HL-60/S4 treated with retinoic acid at 250 ng/mL for 4 days and 3 days (cell line): ENCODE measurements around the gene TMEM183A.

Source experiments
- in situ Hi-C: fragments of 300-500 bp; cut with MboI; formaldehyde crosslinking; loops from 2 replicates; pipeline ENCODE4 v1.7.0; 2022; ENCODE audit warnings: low sequenced_read_pairs

Gene TMEM183A

DNA sequence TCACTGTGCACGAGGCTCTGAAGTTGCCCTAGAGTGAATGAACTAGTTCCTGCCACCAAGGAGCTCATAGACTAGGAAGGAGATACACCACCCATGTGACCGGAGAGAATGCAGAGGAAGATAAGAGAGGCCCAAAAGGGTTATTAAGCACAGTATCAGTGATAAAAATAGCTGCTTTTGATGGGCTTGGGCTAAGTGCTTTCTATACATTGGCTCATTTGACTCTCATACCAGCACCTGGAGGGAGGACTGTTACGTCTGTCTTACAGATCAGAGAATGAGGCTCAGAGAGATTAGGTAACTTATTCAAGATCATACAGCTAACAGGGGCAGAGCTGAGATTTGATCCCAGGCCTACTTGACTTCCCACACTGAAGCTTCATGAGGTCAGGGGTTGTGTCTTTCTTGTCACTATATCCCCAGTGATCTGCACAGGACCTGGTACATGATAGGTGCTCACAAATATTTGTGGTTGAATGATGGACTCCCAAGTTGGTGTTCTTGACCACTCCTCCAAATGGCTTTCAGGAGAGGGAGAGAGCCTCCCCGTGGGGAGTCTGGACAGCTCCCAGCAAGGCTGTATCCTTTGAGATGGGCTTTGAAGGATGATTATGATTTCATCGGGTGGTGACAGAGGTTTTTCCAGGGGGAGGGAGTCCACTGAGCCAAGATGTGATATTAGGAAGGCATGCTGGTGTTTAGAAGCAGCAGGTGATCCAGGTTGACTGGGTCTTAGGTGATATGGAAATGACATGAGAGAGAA is 33.5 kb downstream of the TMEM183A start:
- in situ Hi-C loops = loop anchor here (25.0 kb wide), 2 partner anchors 447 to 1322 kb away; partner anchors contain the start of genes OPTC, PLEKHA6 and PRELP

DNA sequence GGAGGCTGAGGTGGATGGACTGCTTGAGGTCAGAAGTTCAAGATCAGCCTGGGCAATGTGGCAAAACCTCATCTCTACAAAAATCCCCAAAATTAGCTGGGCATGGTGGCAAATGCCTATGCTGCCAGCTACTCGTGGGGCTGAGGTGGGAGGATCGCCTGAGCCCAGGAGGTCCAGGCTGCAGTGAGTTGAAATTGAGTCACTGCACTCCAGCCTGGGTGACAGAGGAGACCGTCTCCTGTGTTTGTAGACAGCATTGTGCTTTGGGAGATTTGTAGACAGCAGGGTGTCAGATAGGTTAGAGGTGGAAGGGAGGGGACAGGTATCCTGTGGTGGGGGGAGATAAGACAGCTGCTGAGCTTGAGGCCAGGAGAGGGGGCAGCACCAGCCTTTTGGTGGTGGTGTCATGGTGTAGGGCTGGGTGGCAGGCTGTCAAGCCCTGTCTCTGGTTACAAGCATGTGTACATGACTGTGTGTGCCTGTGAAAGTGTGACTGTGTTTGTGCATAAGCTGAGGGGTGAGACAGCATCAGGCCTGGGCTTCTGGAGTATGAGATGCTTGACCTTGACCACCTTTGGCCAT is 34.3 kb downstream of the TMEM183A start:
- in situ Hi-C loops = loop anchor here (25.0 kb wide), 2 partner anchors 446 to 1321 kb away; partner anchors contain the start of genes OPTC, PLEKHA6 and PRELP

DNA sequence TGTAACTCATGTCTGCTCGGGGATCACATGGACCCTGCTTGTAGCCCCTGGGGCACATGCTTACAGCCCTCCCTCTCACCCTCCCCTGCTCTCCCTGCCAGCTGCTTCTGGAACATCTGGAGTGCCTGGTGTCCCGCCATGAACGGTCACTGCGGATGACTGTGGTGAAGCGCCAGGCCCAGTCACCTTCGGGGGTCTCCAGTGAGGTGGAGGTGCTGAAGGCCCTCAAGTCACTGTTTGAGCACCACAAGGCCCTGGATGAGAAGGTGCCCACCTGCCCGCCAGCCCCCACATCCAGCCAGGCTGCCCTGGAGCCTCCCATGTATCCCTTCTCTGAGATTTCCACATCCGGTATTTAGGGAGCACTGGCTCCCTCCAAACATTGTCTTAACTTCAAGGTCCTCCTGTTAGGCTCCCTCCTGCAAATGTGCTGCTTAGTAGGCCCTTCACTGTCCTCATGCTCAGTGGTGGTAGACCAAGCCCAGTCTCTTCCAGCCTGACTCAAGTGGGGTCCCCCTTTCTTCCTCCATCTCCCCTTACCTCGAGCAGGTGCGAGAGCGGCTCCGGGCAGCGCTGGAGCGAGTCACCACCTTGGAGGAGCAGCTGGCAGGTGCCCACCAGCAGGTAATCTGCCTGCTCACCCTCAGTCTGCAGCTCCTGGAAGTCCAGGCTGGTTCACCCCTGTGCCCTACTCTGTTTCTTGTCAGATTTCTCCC is 36.8 kb downstream of the TMEM183A start:
- in situ Hi-C loops = loop anchor here (25.0 kb wide), 2 partner anchors 443 to 1318 kb away; partner anchors contain the start of genes OPTC, PLEKHA6 and PRELP

DNA sequence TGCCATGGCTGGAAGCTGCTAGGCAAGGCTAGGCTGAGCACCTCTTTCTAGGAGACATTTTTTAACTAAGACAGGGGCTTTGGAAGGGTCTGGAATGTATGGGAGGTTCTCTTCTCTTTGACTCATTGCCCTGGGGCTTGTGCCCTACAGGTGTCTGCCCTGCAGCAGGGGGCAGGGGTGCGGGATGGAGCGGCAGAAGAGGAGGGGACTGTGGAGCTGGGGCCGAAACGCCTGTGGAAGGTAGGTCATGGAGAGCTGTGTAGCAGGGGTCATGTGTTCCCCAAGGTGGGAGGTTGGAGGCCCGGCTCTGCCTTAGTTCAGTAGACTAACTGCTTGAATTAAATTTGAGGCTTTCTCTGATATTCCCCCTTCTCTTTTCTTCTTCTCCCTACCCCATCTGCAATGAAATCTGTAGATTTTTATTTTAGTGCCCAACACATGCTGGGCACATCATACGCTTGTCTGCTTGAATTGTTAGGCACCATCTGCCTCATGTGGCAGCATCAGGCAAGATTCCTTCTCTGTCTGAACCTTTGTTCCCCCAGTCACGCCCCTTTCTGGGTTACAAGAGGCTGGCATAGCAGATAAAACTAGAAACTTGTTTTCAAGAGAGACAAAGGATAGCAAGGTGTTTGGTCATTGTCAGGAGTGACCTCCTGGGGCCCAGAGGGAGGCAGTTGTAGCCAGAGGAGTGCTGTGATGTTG is 37.5 kb downstream of the TMEM183A start:
- in situ Hi-C loops = loop anchor here (25.0 kb wide), 2 partner anchors 443 to 1318 kb away; partner anchors contain the start of genes OPTC, PLEKHA6 and PRELP

DNA sequence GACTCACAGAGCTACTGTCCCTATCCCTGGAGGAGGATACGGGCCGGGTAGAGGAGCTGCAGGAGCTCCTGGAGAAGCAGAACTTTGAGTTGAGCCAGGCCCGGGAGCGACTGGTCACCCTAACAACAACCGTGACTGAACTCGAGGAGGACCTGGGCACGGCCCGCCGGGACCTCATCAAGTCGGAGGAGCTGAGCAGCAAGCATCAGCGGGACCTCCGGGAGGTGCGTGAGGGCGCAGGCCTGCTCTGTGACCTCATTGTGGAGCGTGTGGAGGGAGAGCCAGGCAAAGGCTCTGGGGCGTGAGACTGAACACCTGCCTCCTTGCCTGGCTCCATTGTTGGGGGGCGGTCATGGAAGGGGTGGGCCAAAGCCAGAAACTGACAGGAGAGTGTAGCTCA is 38.2 kb downstream of the TMEM183A start:
- in situ Hi-C loops = loop anchor here (25.0 kb wide), 2 partner anchors 442 to 1317 kb away; partner anchors contain the start of genes OPTC, PLEKHA6 and PRELP

DNA sequence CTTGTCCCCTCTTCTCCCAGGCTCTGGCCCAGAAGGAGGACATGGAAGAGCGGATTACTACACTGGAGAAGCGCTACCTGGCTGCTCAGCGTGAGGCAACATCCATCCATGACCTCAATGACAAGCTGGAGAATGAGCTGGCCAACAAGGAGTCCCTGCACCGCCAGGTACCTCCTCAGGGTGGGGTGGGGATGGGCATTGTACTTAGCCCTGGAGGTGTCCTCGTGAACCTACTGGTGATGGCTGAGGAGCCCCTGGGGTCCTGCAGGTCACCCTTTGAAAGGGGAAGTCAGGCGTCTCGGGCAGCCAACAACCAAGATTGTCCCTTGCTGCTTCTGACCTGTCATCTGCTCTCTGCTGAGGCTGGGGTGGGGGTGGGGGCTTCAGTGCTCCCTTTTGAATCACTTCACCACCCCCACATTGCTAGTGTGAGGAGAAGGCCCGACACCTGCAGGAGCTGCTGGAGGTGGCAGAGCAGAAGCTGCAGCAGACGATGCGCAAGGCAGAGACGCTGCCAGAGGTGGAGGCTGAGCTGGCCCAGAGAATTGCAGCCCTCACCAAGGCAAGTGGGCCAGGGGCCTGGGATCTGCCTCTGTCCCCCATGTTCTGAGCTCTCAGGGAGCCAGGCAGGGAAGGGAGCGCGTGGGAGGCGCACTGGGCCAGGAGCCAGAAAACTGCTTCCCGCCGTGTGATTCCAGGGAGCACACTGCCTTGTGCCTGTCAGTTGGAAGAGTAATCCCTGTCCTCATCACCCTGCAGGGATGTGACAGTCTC is 38.8 kb downstream of the TMEM183A start:
- in situ Hi-C loops = loop anchor here (25.0 kb wide), 2 partner anchors 441 to 1316 kb away; partner anchors contain the start of genes OPTC, PLEKHA6 and PRELP

DNA sequence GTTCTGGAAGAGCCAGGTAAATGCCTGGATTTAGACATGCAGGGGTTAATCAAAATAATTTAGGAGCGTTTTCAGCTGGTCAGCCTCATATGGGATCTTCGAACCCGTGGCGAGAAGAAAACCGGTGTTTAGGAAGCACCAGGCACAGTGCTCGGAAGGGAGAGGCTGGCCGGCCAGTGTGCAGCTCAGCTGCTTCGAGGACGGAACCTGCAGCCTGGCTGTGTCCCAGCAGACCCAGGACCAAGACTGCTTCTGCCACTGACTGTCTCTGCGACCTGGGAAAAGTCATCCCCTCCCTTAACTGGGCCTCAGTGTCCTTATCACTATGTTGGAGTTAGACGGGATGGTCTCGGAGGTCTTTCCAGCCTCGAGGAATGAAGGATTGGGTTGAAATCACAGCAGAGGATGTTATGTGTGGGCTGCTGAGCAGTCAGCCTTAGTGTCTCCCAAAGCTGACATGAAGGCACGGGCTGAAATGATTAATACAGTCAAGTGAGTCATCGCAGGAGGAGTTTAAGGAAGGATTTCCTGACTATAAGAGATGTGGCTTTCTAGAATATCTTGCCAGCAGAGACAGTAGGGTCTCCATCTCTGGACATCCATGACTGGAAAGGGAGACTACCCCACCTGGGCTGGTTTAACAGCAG is 39.9 kb downstream of the TMEM183A start:
- in situ Hi-C loops = loop anchor here (25.0 kb wide), 2 partner anchors 440 to 1315 kb away; partner anchors contain the start of genes OPTC, PLEKHA6 and PRELP

DNA sequence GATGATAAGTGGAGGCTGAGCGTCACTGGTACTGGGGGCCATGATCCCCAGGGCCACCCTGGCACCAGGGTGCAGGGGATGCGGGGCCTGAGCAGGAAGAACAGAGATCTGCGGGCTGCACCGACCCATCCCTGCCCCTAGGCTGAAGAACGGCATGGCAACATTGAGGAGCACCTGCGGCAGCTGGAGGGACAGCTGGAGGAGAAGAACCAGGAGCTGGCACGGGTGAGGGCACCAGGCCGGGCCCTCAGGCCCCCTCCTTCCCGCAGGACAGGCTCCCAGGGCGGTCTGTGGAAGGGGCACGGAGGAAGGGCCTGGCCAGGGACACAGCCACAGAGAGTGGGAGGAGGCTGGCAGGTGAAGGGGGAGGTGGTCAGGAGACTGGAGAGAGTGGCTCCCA is 40.9 kb downstream of the TMEM183A start:
- in situ Hi-C loops = loop anchor here (25.0 kb wide), 2 partner anchors 439 to 1314 kb away; partner anchors contain the start of genes OPTC, PLEKHA6 and PRELP

DNA sequence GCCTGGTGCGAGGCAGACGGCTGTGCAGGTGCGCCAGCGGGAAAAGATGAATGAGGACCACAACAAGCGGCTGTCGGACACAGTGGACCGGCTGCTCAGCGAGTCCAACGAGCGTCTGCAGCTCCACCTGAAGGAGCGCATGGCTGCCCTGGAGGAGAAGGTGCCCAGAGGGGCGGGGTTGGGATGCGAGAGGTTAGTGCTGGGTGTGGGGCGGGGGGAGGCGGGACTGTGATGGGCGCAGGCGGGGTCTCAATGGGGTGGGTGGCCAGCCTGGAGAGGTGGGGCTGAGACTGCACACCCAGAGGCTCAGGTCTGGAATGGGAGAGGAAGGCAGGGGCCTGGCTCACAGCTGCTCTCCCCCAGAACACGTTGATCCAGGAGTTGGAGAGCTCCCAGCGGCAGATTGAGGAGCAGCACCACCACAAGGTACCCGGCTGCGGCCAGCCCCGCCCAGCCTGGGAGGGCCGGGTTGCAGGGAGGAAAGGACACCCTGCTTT is 41.4 kb downstream of the TMEM183A start:
- in situ Hi-C loops = loop anchor here (25.0 kb wide), 2 partner anchors 439 to 1314 kb away; partner anchors contain the start of genes OPTC, PLEKHA6 and PRELP

DNA sequence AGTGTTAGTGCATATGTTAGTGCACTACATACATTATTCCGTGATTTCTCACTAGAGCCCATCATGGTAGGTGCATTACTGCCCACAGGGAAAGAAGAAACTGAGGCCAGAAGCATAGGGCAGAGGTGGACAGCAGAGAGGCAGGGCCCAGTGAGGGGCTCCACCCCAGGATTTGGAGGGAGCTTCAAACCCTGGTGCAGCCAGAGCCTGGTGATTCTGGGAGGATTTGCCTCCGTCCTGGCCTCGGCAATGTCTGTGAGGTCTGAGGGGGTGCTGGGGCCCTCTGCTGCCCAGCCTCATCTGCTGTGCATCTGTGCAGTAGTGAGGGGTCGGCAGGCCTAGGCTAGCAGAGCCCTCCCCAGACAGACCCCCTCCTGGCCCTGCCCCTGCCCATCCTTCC is 41.9 kb downstream of the TMEM183A start:
- in situ Hi-C loops = loop anchor here (25.0 kb wide), 2 partner anchors 438 to 1313 kb away; partner anchors contain the start of genes OPTC, PLEKHA6 and PRELP

DNA sequence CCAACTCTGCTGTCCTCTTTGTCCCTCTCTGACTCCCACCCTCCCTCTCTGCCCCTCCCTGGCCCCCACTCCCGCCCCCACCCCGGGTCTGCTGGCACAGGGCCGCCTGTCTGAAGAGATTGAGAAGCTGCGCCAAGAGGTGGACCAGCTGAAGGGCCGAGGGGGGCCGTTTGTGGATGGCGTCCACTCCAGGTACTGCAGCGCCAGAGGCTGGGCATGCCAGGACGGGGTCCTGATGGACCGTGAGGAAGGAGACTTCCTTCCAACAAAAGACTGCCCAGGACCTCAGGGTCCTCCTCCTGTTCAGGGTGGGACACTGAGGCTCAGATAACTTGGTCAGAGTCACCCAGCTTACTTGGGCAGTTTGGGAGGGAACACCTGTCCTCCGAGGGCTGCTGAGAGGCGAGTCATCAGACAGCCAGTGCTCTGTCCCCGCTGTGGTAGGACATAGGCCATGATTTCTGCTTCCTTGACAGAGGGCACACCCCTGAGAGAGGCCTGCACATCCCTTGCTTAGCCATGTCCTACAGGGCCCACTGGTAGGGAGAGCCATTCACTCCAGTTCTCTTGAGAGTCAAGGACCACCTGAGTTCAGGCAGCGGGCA is 42.5 kb downstream of the TMEM183A start:
- in situ Hi-C loops = loop anchor here (25.0 kb wide), 2 partner anchors 438 to 1313 kb away; partner anchors contain the start of genes OPTC, PLEKHA6 and PRELP

DNA sequence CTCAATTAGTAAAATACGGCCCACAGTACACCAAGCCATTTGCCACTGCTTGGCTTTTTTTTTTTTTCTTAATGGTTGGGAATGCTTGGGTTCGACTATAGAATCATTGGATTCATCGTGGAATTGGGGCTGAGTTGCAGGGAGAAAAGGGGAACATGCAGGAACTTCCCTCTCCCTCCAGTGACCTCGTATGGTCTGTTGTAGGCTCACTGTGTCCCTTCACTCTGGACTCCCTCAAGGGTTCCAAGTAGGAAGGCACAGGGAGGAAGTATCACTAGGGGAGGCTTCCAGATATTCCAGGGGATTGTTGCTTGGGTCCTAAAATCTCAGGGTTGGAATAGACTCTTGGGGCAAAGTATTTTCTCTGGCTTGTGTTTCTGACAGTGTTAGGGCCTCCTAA is 43.7 kb downstream of the TMEM183A start:
- in situ Hi-C loops = no loop called here

DNA sequence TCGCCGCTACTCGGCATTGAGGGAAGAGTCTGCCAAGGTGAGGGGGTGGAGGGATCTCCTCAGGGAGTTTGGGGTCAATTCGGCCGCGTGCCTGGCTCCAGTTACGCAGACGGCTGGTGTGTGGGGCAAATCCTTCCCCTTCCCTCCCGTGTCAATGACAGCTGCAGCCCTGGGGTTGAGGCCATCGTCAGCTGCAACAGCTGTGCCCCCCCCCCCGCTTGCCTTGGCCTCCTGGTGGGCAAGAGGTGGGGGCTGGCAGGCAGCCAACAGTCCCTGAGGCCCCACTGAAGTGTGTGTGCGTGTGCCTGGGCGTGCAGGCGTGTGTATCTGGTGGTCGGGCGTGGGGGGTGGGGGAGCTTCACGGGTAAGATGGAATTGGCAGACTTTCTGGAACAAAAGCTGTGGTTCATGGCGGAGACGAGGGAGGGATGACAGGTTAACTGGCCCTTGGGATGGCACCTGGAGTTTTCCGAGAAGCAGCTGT is 44.7 kb downstream of the TMEM183A start:
- in situ Hi-C loops = no loop called here

DNA sequence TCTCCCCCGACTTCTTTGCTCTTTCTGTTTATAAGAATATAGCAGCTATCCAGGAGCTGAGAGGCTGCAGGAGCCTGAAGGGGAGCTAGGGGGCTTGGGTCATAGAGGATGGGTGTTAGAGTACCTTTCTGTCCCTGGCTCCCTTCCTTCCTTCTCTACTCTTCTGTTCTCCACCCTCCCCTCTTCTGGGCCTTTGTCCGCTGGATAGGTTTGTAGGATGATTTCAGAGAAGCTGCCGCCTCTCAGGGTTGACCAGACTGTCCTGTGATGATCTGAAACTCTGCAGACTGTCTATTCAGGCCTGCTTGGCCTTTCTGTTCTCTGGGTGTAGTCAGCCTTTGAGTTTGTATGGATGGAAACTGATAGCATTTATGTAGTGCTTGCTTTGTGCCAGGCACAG is 45.4 kb downstream of the TMEM183A start:
- in situ Hi-C loops = no loop called here

DNA sequence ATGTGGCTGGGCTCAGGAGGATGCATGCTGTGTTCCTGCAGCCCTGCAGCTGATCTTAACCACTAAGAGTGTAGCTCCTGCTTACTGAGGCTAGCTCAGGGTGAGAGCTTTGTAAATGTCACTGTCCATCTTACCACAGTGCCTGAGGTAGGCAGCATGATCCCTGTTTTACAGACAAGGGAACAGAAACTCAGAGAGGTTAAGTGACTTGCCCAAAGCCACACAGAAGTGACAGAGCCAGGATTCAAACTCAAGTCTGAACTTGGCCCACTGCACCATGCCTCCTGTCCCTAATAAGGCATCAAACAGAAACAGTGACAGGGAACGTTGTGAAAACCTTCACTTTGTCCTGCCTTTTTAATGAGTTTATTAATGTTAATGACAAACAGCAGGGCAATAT is 47.0 kb downstream of the TMEM183A start:
- in situ Hi-C loops = no loop called here

DNA sequence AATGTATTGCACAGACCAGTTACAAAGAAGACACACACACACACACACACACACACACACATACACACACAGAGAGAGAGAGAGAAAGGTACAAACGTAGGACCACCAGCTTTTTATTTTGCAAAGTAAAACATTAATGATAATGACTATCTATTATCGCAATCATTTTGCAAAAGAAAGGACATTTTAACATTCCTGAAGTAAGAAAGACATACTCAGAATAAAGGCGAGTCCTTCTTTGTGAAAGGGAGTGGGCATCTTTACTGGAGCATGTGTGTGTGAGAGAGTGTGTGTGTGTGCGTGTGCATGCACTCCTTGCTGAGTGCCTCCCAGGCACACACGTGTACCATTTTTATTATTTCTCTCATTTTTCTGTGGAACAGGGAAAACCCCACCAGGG is 47.5 kb downstream of the TMEM183A start:
- in situ Hi-C loops = no loop called here

DNA sequence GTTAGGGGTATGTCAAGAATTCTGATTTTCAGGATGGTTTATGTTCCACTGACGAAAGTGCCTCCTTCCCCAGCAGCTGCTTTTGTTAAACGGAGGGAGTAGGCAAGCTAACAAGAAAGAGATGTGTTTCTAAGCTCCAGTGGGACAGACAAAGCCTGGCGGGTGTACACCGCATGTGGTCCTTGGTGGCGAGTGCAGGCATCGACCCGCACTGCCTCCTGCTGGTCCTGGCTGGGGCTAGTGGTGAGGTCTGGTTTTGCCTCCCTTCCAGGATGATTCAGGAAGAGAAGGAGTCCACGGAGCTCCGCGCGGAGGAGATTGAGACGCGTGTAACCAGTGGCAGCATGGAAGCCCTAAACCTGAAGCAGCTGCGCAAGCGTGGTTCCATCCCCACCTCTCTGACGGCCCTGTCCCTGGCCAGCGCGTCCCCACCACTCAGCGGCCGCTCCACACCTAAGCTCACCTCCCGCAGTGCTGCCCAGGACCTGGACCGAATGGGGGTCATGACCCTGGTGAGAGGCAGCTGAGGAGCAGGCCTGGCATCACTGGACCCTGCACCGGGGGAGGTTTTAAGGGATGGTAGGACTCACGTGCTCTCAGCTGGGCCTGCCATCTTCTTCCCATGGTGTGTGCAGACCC is 48.1 kb downstream of the TMEM183A start:
- in situ Hi-C loops = no loop called here

DNA sequence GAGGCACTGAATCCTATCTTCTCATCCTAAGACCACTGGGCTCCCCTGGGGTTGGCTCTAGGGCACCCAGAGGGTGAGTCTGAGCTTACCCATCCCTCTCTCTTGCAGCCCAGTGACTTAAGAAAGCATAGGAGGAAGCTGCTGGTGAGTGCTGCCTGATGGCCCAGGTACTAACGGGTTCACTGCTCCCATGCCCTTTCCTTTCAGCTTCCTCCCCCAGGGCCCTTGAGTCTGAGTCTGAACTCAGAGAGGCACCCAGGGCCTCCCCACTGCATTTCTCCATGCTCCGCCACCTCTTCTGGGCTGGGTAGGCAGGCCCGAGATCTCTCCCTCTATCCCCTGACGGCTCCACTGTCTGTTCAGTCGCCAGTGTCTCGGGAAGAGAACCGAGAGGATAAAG is 48.8 kb downstream of the TMEM183A start:
- in situ Hi-C loops = no loop called here
